Islet of Langerhans (tissue), 1 donor: ENCODE measurements around the gene PLRG1.
"Not testable (repeated sequence)": the region's sequence is repeated elsewhere in the genome, so short reads cannot be mapped to it uniquely, and the experiment has no call there.

Experiments used
- FAIRE-seq: peaks from one replicate; lab custom pipeline; 2011; peaks lifted over from hg19 to GRCh38; lab: Jason Lieb, UNC

The PLRG1 gene

GRCh38 chr4:154549894-154550790, at the start of gene PLRG1:
Gene PLRG1, minus strand, starts transcription at chr4:154550400. Its CDS starts 92 bp downstream, at chr4:154550308.
- FAIRE-seq, result peak; percentile 95

GRCh38 chr4:154597798-154598774, 47.9 kb upstream of the PLRG1 start:
- FAIRE-seq, result no peak

GRCh38 chr4:154597281-154597680, 47.1 kb upstream of the PLRG1 start:
- not testable (repeated sequence) for FAIRE-seq

GRCh38 chr4:154595807-154596206, 45.6 kb upstream of the PLRG1 start:
- no peak for FAIRE-seq

GRCh38 chr4:154594343-154594742, 44.1 kb upstream of the PLRG1 start:
- not testable (repeated sequence) for FAIRE-seq

- no peak for FAIRE-seq
Observed at GRCh38 chr4:154593868-154594267, 43.7 kb upstream of the PLRG1 start.

GRCh38 chr4:154591890-154592289, 41.7 kb upstream of the PLRG1 start:
- FAIRE-seq, result no peak

- no peak for FAIRE-seq
Observed at GRCh38 chr4:154590329-154591006, 40.3 kb upstream of the PLRG1 start, which contains the start of gene FGA. Gene FGA, minus strand, starts transcription at chr4:154590742. Its CDS starts 55 bp downstream, at chr4:154590687.

GRCh38 chr4:154589296-154590197, 39.3 kb upstream of the PLRG1 start:
- FAIRE-seq, result no peak

GRCh38 chr4:154588198-154588597, 38.0 kb upstream of the PLRG1 start:
- no peak for FAIRE-seq

GRCh38 chr4:154586296-154587033, 36.3 kb upstream of the PLRG1 start:
- FAIRE-seq, result no peak

- no peak for FAIRE-seq
Observed at GRCh38 chr4:154585369-154586018, 35.3 kb upstream of the PLRG1 start.

GRCh38 chr4:154584259-154584658, 34.1 kb upstream of the PLRG1 start:
- no peak for FAIRE-seq

- no peak for FAIRE-seq
Observed at GRCh38 chr4:154583677-154584076, 33.5 kb upstream of the PLRG1 start.

GRCh38 chr4:154583230-154583629, 33.0 kb upstream of the PLRG1 start:
- no peak for FAIRE-seq

GRCh38 chr4:154582723-154583122, 32.5 kb upstream of the PLRG1 start:
- no peak for FAIRE-seq

- no peak for FAIRE-seq
Observed at GRCh38 chr4:154579927-154580326, 29.7 kb upstream of the PLRG1 start.

- no peak for FAIRE-seq
Observed at GRCh38 chr4:154578919-154579318, 28.7 kb upstream of the PLRG1 start.

- FAIRE-seq, result no peak
Observed at GRCh38 chr4:154577324-154577723, 27.1 kb upstream of the PLRG1 start.

GRCh38 chr4:154574311-154574710, 24.1 kb upstream of the PLRG1 start:
- no peak for FAIRE-seq
